ENCODE results near the gene SMARCA1. TPM values are rescaled to one million over a fixed set of nuclear protein-coding genes. Genes with fewer than 3 reads are reported as not detected.

Gene SMARCA1
- total RNA-seq, 1 donor from 2014 or later: 6.8 TPM

- Histone ChIP-seq H3K4me3 (ENCODE audit: low read depth, low read length) (no peak overlapping the region), H3K36me3 (ENCODE audit: control insufficient read depth, insufficient read depth, low read length) (no peaks in the 10 kb centered on the region), H3K27me3 (ENCODE audit: control insufficient read depth, insufficient read depth, low read length) (no peaks in the 10 kb centered on the region)
- DNase-seq (ENCODE audit: low read depth) (peak; percentile 55), FAIRE-seq (no peak)
- no peak for TF ChIP-seq CTCF (IDR thresholded peaks at IDR 0.05; ENCODE audit: insufficient read depth, low read length, severe bottlenecking)
Observed at GRCh38 chrX:129534816-129535578, 11.7 kb upstream of the SMARCA1 start.

DNA sequence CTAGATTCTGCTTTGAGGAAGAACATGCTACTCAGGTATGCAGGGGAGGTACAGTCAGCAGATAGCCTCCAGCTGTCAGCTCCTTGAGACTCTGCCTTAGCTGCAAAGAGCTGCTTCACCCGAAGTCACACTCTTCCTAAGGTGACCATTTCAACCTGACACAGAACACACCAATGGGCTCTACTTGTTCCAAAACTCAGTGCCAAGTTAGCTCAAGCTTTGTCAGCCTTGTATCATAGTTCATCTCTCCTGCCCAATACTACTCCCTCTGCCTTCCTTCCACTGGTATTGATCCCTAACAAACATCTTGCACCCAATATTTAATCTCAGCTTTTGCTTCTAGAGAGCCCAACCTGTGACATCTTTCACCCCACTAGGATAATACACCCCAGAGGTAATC is 7.8 kb upstream of the SMARCA1 start:
- FAIRE-seq (no peak), DNase-seq (ENCODE audit: low read depth) (no peak)
- TF ChIP-seq CTCF (IDR thresholded peaks at IDR 0.05; ENCODE audit: insufficient read depth, low read length, severe bottlenecking): no peak

GRCh38 chrX:129530410-129530809 is 7.1 kb upstream of the SMARCA1 start:
- H3K36me3 ChIP-seq (ENCODE audit: control insufficient read depth, insufficient read depth, low read length): no peaks in the 10 kb centered on the region
- DNase-seq (ENCODE audit: low read depth): no peak

More for the DNA sequence above, 7.8 kb upstream of the SMARCA1 start:
- no peaks in the 10 kb centered on the region for H3K27me3 ChIP-seq (ENCODE audit: control insufficient read depth, insufficient read depth, low read length)
- H3K4me3 ChIP-seq (ENCODE audit: low read depth, low read length): no peak overlapping the region
- H3K36me3 ChIP-seq (ENCODE audit: control insufficient read depth, insufficient read depth, low read length): no peaks in the 10 kb centered on the region

GRCh38 chrX:129529685-129530281 is 6.5 kb upstream of the SMARCA1 start:
- peak; percentile 55 for DNase-seq (ENCODE audit: low read depth)
- no peaks in the 10 kb centered on the region for H3K27me3 ChIP-seq (ENCODE audit: control insufficient read depth, insufficient read depth, low read length)

More at GRCh38 chrX:129530410-129530809, 7.1 kb upstream of the SMARCA1 start:
- no peak for TF ChIP-seq CTCF (IDR thresholded peaks at IDR 0.05; ENCODE audit: insufficient read depth, low read length, severe bottlenecking)
- no peaks in the 10 kb centered on the region for H3K27me3 ChIP-seq (ENCODE audit: control insufficient read depth, insufficient read depth, low read length)
- H3K4me3 ChIP-seq (ENCODE audit: low read depth, low read length): no peak overlapping the region
- no peak for FAIRE-seq

DNA sequence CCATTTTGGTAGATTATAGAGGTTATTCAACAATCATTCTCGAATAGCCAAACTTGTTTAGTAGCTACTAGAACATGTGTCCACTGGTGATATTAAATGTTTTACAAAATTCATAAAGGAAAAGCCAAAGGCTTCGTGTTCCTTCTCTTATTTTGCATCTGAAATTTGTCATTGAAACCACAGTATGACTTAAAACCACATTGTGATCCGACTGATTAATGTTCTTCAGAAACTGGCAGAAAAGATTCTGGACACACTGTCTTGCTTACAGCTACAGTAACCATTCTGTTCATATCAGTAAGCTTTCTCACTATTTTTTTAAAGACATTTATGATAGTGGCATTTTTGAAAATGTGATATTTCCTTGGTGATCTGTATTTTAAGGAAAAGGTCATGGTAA is 2.6 kb upstream of the SMARCA1 start:
- no peak for FAIRE-seq
- no peaks in the 10 kb centered on the region for H3K27me3 ChIP-seq (ENCODE audit: control insufficient read depth, insufficient read depth, low read length)

More at GRCh38 chrX:129529685-129530281, 6.5 kb upstream of the SMARCA1 start:
- FAIRE-seq: no peak
- no peak for TF ChIP-seq CTCF (IDR thresholded peaks at IDR 0.05; ENCODE audit: insufficient read depth, low read length, severe bottlenecking)
- Histone ChIP-seq H3K4me3 (ENCODE audit: low read depth, low read length) (no peak overlapping the region), H3K36me3 (ENCODE audit: control insufficient read depth, insufficient read depth, low read length) (no peaks in the 10 kb centered on the region)

More for the DNA sequence above, 2.6 kb upstream of the SMARCA1 start:
- no peak overlapping the region for H3K4me3 ChIP-seq (ENCODE audit: low read depth, low read length)
- DNase-seq (ENCODE audit: low read depth): no peak
- no peak for TF ChIP-seq CTCF (IDR thresholded peaks at IDR 0.05; ENCODE audit: insufficient read depth, low read length, severe bottlenecking)
- H3K36me3 ChIP-seq (ENCODE audit: control insufficient read depth, insufficient read depth, low read length): no peaks in the 10 kb centered on the region
